ENCODE data around the gene IRAG1.
A peak's percentile ranks its signal among the peaks of the same experiment; 100 is the strongest.

Gene IRAG1

DNA sequence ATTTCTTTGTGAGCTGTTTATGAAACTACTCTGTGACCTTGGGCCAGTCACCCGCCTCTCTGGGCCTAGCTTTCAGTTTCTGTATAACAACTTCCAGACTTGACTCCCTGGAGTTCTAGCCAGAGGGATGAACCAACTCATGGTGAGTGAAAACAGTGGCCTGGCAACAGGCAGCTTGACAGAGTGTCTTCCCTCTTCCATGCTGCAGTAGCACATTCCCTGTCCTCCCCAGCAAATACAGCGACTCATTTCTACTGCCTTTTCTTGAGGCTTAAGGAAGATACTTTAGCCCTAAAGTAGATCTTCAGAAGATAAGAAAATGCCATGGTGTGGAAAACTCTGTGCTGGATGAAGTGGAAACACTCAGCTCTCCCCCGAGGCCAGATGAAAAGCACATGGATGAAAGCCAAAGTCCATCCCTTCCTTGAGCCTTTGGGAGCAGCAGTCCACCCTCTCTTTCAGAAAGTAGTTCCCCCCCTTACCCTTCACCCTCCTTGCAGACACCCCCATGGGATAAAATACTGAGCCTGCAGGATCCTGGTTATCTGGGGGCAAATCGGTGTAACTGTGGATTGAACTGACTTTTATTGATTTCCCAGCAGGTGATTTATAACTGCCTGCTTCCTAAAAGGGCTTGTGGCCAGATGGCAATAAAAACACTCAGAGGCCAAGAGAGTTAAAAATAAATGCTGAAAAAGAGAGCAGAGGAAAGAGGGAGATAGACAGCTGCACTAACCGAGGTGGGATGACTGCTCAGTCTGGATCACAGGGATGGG is 24.1 kb downstream of the IRAG1 start (continued):
- TF ChIP-seq, protein P1, sequence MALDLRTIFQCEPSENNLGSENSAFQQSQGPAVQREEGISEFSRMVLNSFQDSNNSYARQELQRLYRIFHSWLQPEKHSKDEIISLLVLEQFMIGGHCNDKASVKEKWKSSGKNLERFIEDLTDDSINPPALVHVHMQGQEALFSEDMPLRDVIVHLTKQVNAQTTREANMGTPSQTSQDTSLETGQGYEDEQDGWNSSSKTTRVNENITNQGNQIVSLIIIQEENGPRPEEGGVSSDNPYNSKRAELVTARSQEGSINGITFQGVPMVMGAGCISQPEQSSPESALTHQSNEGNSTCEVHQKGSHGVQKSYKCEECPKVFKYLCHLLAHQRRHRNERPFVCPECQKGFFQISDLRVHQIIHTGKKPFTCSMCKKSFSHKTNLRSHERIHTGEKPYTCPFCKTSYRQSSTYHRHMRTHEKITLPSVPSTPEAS (tag by site-specific recombination; IDR thresholded peaks at IDR 0.05): no peak
- TF ChIP-seq ZXDB (tag by site-specific recombination; IDR thresholded peaks at IDR 0.05) (peak; percentile 60; the same call in 1 of the 2 replicates), ZNF558 (tag by site-specific recombination; IDR thresholded peaks at IDR 0.05) (no peak), ZNF423 (tag by site-specific recombination; IDR thresholded peaks at IDR 0.05) (peak; percentile 54; the same call in 1 of the 2 replicates), ZNF544 (tag by site-specific recombination; IDR thresholded peaks at IDR 0.05) (no peak), ZNF292 (tag by site-specific recombination; IDR thresholded peaks at IDR 0.05; ENCODE audit: borderline replicate concordance, low read depth) (no peak), ZNF302 (tag by site-specific recombination; IDR thresholded peaks at IDR 0.05; ENCODE audit: low read depth) (no peak), ZNF560 (tag by site-specific recombination; IDR thresholded peaks at IDR 0.05; ENCODE audit: borderline replicate concordance) (no peak), GLI4 (tag by site-specific recombination; IDR thresholded peaks at IDR 0.05) (no peak), ZNF184 (tag by site-specific recombination; IDR thresholded peaks at IDR 0.05) (no peak), ZNF776 (tag by site-specific recombination; IDR thresholded peaks at IDR 0.05; ENCODE audit: borderline replicate concordance) (no peak), ZNF341 (tag by site-specific recombination; IDR thresholded peaks at IDR 0.05; ENCODE audit: low read depth) (no peak), ZNF792 (tag by site-specific recombination; IDR thresholded peaks at IDR 0.05) (no peak)
- TF ChIP-seq, protein P2, sequence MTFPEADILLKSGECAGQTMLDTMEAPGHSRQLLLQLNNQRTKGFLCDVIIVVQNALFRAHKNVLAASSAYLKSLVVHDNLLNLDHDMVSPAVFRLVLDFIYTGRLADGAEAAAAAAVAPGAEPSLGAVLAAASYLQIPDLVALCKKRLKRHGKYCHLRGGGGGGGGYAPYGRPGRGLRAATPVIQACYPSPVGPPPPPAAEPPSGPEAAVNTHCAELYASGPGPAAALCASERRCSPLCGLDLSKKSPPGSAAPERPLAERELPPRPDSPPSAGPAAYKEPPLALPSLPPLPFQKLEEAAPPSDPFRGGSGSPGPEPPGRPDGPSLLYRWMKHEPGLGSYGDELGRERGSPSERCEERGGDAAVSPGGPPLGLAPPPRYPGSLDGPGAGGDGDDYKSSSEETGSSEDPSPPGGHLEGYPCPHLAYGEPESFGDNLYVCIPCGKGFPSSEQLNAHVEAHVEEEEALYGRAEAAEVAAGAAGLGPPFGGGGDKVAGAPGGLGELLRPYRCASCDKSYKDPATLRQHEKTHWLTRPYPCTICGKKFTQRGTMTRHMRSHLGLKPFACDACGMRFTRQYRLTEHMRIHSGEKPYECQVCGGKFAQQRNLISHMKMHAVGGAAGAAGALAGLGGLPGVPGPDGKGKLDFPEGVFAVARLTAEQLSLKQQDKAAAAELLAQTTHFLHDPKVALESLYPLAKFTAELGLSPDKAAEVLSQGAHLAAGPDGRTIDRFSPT (tag by site-specific recombination; IDR thresholded peaks at IDR 0.05): 0 out of 2 replicates have a peak, but pooled peaks have one; percentile 18
- TF ChIP-seq, protein P3, sequence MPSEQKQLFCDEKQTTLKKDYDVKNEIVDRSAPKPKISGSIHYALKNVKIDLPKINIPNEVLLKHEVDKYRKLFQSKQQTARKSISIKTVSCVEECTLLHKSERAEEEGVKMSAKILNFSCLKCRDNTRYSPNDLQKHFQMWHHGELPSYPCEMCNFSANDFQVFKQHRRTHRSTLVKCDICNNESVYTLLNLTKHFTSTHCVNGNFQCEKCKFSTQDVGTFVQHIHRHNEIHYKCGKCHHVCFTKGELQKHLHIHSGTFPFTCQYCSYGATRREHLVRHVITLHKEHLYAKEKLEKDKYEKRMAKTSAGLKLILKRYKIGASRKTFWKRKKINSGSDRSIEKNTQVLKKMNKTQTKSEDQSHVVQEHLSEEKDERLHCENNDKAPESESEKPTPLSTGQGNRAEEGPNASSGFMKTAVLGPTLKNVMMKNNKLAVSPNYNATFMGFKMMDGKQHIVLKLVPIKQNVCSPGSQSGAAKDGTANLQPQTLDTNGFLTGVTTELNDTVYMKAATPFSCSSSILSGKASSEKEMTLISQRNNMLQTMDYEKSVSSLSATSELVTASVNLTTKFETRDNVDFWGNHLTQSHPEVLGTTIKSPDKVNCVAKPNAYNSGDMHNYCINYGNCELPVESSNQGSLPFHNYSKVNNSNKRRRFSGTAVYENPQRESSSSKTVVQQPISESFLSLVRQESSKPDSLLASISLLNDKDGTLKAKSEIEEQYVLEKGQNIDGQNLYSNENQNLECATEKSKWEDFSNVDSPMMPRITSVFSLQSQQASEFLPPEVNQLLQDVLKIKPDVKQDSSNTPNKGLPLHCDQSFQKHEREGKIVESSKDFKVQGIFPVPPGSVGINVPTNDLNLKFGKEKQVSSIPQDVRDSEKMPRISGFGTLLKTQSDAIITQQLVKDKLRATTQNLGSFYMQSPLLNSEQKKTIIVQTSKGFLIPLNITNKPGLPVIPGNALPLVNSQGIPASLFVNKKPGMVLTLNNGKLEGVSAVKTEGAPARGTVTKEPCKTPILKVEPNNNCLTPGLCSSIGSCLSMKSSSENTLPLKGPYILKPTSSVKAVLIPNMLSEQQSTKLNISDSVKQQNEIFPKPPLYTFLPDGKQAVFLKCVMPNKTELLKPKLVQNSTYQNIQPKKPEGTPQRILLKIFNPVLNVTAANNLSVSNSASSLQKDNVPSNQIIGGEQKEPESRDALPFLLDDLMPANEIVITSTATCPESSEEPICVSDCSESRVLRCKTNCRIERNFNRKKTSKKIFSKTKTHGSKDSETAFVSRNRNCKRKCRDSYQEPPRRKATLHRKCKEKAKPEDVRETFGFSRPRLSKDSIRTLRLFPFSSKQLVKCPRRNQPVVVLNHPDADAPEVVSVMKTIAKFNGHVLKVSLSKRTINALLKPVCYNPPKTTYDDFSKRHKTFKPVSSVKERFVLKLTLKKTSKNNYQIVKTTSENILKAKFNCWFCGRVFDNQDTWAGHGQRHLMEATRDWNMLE (tag by site-specific recombination; conservative IDR thresholded peaks at IDR 0.05; ENCODE audit: low read depth): no peak
- TF ChIP-seq, protein P4, sequence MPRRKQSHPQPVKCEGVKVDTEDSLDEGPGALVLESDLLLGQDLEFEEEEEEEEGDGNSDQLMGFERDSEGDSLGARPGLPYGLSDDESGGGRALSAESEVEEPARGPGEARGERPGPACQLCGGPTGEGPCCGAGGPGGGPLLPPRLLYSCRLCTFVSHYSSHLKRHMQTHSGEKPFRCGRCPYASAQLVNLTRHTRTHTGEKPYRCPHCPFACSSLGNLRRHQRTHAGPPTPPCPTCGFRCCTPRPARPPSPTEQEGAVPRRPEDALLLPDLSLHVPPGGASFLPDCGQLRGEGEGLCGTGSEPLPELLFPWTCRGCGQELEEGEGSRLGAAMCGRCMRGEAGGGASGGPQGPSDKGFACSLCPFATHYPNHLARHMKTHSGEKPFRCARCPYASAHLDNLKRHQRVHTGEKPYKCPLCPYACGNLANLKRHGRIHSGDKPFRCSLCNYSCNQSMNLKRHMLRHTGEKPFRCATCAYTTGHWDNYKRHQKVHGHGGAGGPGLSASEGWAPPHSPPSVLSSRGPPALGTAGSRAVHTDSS (tag by site-specific recombination; IDR thresholded peaks at IDR 0.05): no peak
- TF ChIP-seq, protein P5, sequence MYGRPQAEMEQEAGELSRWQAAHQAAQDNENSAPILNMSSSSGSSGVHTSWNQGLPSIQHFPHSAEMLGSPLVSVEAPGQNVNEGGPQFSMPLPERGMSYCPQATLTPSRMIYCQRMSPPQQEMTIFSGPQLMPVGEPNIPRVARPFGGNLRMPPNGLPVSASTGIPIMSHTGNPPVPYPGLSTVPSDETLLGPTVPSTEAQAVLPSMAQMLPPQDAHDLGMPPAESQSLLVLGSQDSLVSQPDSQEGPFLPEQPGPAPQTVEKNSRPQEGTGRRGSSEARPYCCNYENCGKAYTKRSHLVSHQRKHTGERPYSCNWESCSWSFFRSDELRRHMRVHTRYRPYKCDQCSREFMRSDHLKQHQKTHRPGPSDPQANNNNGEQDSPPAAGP (tag by site-specific recombination; IDR thresholded peaks at IDR 0.05): peak; percentile 62; the same call in 1 of the 2 replicates
- TF ChIP-seq, protein P6, sequence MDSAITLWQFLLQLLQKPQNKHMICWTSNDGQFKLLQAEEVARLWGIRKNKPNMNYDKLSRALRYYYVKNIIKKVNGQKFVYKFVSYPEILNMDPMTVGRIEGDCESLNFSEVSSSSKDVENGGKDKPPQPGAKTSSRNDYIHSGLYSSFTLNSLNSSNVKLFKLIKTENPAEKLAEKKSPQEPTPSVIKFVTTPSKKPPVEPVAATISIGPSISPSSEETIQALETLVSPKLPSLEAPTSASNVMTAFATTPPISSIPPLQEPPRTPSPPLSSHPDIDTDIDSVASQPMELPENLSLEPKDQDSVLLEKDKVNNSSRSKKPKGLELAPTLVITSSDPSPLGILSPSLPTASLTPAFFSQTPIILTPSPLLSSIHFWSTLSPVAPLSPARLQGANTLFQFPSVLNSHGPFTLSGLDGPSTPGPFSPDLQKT (IDR thresholded peaks at IDR 0.05; ENCODE audit: borderline replicate concordance, low read depth, low read length): no peak
- TF ChIP-seq, protein P7, sequence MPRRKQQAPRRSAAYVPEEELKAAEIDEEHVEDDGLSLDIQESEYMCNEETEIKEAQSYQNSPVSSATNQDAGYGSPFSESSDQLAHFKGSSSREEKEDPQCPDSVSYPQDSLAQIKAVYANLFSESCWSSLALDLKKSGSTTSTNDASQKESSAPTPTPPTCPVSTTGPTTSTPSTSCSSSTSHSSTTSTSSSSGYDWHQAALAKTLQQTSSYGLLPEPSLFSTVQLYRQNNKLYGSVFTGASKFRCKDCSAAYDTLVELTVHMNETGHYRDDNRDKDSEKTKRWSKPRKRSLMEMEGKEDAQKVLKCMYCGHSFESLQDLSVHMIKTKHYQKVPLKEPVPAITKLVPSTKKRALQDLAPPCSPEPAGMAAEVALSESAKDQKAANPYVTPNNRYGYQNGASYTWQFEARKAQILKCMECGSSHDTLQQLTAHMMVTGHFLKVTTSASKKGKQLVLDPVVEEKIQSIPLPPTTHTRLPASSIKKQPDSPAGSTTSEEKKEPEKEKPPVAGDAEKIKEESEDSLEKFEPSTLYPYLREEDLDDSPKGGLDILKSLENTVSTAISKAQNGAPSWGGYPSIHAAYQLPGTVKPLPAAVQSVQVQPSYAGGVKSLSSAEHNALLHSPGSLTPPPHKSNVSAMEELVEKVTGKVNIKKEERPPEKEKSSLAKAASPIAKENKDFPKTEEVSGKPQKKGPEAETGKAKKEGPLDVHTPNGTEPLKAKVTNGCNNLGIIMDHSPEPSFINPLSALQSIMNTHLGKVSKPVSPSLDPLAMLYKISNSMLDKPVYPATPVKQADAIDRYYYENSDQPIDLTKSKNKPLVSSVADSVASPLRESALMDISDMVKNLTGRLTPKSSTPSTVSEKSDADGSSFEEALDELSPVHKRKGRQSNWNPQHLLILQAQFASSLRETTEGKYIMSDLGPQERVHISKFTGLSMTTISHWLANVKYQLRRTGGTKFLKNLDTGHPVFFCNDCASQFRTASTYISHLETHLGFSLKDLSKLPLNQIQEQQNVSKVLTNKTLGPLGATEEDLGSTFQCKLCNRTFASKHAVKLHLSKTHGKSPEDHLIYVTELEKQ (tag by site-specific recombination; IDR thresholded peaks at IDR 0.05; ENCODE audit: borderline replicate concordance): 0 out of 2 replicates have a peak, but pooled peaks have one; percentile 22
- TF ChIP-seq, protein P8, sequence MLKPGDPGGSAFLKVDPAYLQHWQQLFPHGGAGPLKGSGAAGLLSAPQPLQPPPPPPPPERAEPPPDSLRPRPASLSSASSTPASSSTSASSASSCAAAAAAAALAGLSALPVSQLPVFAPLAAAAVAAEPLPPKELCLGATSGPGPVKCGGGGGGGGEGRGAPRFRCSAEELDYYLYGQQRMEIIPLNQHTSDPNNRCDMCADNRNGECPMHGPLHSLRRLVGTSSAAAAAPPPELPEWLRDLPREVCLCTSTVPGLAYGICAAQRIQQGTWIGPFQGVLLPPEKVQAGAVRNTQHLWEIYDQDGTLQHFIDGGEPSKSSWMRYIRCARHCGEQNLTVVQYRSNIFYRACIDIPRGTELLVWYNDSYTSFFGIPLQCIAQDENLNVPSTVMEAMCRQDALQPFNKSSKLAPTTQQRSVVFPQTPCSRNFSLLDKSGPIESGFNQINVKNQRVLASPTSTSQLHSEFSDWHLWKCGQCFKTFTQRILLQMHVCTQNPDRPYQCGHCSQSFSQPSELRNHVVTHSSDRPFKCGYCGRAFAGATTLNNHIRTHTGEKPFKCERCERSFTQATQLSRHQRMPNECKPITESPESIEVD (tag by site-specific recombination; IDR thresholded peaks at IDR 0.05): peak; percentile 82
